Measurements from ENCODE around the gene MBD3L2. TPM values are rescaled to one million over a fixed set of nuclear protein-coding genes. Genes with fewer than 3 reads are reported as not detected.
A peak's percentile ranks its signal among the peaks of the same experiment; 100 is the strongest.

The MBD3L2 gene
- total and polyA plus RNA-seq, 9 of the 15 experiments (the other 6 are each of a cell fraction or from before 2014, with no cell fraction given) = not detected

- TF ChIP-seq ZKSCAN3 (CRISPR knock-in tag; IDR thresholded peaks at IDR 0.05) (no peak), GTF3C2 (IDR thresholded peaks at IDR 0.05; ENCODE audit: borderline replicate concordance, extremely low read depth, insufficient read length) (no peak), MEF2A (IDR thresholded peaks at IDR 0.05; ENCODE audit: control insufficient read depth, low read depth, low read length) (0 out of 2 replicates have a peak, but pooled peaks have one; percentile 9), ZNF253 (CRISPR knock-in tag; conservative IDR thresholded peaks at IDR 0.05) (no peak), ZNF586 (CRISPR knock-in tag; conservative IDR thresholded peaks at IDR 0.05) (no peak), ZKSCAN8 (CRISPR knock-in tag; IDR thresholded peaks at IDR 0.05) (no peak), C11orf30 (IDR thresholded peaks at IDR 0.05; ENCODE audit: low read depth) (peak; percentile 87), SMARCB1 (IDR thresholded peaks at IDR 0.05; ENCODE audit: insufficient read length, low read depth) (no peak), HNRNPUL1 (IDR thresholded peaks at IDR 0.05; ENCODE audit: low read length) (no peak), ZNF395 (CRISPR knock-in tag; IDR thresholded peaks at IDR 0.05) (no peak), NELFE (IDR thresholded peaks at IDR 0.05; ENCODE audit: insufficient read depth, insufficient read length) (no peak), PKNOX1 (IDR thresholded peaks at IDR 0.05) (peak; percentile 89), MXI1 (IDR thresholded peaks at IDR 0.05; ENCODE audit: low read depth, low read length) (0 out of 2 replicates have a peak, but pooled peaks have one; percentile 60), THRA (IDR thresholded peaks at IDR 0.05) (no peak), STAG1 (CRISPR knock-in tag; IDR thresholded peaks at IDR 0.05; ENCODE audit: borderline replicate concordance) (no peak), HNRNPLL (IDR thresholded peaks at IDR 0.05; ENCODE audit: low read depth, low read length, poor library complexity, severe bottlenecking) (peak; percentile 33), ATF2 (CRISPR knock-in tag; IDR thresholded peaks at IDR 0.05) (no peak), PHF8 (IDR thresholded peaks at IDR 0.05; ENCODE audit: borderline replicate concordance, low read length) (peak; percentile 87), ARHGAP35 (IDR thresholded peaks at IDR 0.05; ENCODE audit: partially characterized antibody) (no peak)
Observed at GRCh38 chr19:7069042-7069903, 20.2 kb downstream of the MBD3L2 start, which contains the start of gene ZNF557 (continued).
